HG03064 (cell line): ENCODE results near the gene ZNF280A.
"Not testable (repeated sequence)": the region's sequence is repeated elsewhere in the genome, so short reads cannot be mapped to it uniquely, and the experiment has no call there.

ENCODE experiments used
- ATAC-seq: cut with Tn5 transposase; IDR thresholded peaks from one replicate; pipeline ENCODE4 v1.9.1; 2021; ENCODE audit warnings: low read depth; ENCODE audit not compliant: unreplicated experiment

Gene ZNF280A

GRCh38 chr22:22474733-22475132 lies 45.3 kb downstream of the ZNF280A start:
- no peak for ATAC-seq

GRCh38 chr22:22471104-22471503 lies 49.0 kb downstream of the ZNF280A start:
- not testable (repeated sequence) for ATAC-seq

- no peak for ATAC-seq
Observed at GRCh38 chr22:22469527-22469926, 50.5 kb downstream of the ZNF280A start.

- ATAC-seq = not testable (repeated sequence)
Observed at GRCh38 chr22:22468794-22469469, 51.1 kb downstream of the ZNF280A start.

GRCh38 chr22:22467112-22467511 lies 53.0 kb downstream of the ZNF280A start:
- ATAC-seq = no peak

- ATAC-seq = no peak
Observed at GRCh38 chr22:22465782-22466181, 54.3 kb downstream of the ZNF280A start.

GRCh38 chr22:22465094-22465602 lies 54.9 kb downstream of the ZNF280A start:
- no peak for ATAC-seq

GRCh38 chr22:22464541-22465054 lies 55.5 kb downstream of the ZNF280A start:
- no peak for ATAC-seq

GRCh38 chr22:22463855-22464540 lies 56.1 kb downstream of the ZNF280A start:
- ATAC-seq = no peak
